GM19328 (cell line): ENCODE data around the gene LY6G6F.

Experiments used
- ATAC-seq: cut with Tn5 transposase; IDR thresholded peaks from one replicate; pipeline ENCODE4 v1.9.1; 2021; ENCODE audit warnings: mild to moderate bottlenecking, moderate library complexity; ENCODE audit not compliant: unreplicated experiment

Gene LY6G6F, protein sequence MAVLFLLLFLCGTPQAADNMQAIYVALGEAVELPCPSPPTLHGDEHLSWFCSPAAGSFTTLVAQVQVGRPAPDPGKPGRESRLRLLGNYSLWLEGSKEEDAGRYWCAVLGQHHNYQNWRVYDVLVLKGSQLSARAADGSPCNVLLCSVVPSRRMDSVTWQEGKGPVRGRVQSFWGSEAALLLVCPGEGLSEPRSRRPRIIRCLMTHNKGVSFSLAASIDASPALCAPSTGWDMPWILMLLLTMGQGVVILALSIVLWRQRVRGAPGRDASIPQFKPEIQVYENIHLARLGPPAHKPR

DNA sequence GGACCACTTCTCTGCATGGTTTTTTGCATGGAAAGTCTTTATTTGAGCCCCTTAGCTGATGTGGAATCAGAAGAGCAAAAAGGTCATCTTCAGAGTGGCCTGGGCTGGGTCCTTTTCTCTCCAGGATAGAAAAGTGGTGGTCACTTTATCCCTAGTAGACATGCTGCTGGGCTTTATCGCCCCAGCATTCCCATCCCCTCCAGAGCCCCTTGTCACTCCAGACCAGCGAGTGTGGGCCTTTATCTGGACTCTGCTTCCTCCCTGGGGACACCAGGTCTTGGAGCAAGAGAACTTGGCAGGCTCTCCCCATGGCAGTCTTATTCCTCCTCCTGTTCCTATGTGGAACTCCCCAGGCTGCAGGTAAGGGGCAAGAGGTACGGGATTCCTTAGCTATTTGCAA is at the start of gene LY6G6F:
LY6G6F (plus strand) TSS at position 268 of the 400 bp plus-strand sequence; CDS start at position 309, 41 bp downstream.
- no peak for ATAC-seq

DNA sequence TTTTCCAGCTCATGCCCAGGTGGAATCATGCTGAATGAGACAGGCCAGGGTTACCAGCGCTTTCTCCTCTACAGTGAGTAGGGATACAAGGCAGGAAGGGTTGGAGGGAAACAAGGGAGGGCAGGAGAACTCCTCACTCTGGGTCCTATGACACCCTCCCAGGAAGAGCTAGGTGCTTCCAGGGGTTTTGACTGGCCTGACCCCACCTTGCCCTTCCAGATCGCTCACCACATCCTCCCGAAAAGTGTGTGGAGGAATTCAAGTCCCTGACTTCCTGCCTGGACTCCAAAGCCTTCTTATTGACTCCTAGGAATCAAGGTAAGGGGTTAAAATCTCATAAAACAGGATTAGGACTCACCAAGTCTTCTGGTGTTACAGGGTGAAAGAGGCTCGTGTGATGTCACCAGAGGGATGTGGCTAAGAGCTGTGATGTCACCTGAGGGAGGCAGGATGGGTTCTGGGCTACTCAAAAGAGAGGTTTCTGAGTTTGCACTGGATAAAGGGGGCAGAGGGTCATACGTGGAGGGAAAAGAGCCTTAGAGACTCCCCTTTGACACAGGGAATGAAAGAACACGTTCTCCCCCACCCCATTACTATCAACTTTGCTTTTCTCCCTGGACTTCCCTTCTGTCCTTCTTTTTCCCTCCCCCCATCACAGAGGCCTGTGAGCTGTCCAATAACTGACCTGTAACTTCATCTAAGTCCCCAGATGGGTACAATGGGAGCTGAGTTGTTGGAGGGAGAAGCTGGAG is 49.1 kb upstream of the LY6G6F start:
- ATAC-seq = no peak

DNA sequence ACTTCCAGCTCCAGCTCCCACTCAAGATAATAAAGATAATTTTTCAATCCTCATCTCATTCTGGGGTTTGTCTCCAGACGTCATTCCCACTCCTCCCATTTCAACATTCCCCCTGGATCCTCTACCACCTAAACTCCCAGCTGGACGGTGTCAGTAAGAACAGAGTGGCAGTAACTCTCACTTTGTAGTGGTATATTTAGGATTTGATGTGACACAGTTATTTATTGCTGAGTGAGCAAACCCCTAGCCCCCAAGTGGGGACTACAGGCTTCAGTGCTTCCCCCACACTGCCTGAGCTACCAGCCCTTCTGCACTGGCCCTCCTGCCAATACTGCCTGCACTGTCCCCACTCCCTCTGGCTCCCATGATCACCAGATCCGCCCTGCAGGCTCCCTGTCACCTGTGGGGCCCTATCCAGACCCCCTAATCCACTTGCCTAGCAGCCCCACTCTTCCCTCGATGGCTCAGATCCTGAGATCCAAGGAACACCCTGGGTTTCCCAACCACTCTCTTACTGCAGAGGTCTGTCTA is 48.4 kb upstream of the LY6G6F start:
- ATAC-seq = no peak

DNA sequence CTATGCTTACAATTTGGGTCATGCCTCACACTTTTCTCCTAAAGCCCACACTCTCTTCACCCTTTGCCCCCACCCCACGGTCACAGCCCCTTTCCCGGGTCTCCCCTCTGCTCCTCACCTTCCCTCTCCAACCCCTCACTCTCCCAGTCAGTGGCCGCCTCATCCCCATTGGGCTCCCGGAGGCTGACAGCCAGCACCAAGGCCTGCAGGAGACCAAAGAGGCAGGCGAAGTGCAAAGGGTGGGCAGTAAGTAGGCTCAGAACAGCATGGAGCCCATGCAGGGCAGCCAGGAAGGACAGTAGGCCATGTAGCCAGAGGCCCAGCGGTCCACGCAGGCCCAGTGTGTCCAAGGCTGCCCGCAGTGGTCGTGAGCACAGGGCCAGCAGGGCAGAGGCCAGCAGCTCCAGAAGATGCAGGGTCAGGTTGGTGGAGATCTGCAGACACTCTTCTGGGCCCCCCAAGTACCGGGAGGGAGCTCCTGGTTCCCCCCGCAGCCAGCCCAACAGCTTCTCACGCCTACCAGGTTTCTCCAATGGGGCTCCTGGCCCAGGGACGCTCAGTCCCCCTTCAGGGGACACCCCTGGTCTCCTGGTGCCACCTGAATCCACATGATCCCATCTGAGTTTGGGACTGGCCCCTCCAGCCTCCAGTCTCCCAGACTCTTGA is 47.5 kb upstream of the LY6G6F start:
- ATAC-seq = no peak

DNA sequence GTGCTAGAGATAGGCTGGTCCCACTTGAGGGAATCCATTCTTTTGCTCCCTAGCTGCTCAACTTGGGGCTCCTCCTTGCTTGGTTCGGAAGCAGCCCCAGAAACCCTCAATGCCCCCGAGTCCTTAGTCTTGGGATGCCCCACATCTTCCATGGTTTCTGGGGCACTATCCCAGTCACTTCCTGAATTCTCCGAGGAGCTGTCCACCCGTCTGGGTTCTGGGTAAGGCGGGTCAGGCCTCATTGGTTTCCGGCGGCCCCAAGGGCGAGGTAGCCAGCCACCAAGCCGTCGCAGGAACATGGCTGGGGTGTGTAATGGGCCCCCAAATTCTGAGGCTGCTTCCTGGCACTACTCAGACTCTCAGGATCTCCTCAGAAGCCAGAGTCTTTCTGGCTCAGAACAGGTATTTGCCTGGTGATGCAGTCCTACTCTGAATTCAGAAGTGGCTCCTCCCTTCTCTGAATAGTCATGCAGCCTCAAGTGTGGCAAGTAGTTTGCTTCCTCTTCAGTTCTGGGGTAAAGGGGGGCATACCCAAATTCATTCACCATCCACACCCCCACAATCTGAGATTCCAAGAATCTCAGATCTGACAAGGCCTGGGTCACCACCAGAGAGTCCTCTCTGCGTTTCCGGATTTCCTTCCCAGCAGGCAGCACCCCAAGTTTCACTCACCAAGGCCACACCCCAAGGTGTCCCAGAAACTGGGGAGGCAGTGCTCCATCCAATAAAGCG is 46.9 kb upstream of the LY6G6F start:
- no peak for ATAC-seq

DNA sequence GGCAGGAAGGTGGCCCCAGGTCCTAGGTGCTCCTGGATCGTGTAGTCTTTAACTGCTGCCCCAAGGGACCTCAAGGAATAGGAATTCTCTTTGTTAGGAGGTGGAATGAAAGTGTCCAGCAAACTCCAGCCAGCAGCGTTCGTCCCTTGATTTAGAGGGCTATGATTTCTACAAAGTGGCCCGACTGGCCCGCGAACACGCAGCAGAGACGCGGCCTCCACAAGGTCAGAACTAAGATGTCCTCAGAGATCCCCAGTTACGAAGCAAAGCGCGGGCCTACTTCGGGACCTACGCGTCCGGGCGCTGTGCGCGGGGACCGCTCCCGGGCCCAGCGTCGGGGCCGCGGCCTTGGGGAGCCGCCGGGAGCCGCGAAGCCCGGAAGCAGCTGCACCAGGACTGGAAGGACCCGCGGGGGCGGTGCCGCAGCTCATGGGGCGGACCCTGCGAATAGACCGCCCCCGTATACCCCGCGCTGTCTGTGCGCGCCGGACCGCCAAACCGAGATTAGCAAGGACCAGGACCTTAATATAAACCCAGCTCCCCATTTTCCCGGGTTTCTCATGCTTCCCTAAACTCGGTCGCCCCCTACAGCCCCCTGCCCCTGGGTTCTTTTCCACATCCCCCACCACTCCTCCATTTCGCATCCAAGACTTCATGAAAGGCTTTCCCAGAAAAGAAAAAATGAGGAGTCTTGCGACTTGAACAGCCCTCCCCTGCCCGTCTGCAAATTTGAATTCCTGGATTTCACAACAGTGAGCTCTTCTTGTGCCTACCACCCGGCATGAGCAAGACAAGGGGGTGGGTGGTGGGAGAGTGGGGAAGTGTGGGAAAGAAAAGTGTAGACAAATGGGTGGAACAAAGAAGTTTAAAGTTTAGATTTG is 46.0 kb upstream of the LY6G6F start, which contains the start of gene C6orf47:
C6orf47 (minus strand) TSS at position 398 of the 881 bp plus-strand sequence. CDS start 831 bp downstream, outside the sequence.
- ATAC-seq = peak; percentile 54

DNA sequence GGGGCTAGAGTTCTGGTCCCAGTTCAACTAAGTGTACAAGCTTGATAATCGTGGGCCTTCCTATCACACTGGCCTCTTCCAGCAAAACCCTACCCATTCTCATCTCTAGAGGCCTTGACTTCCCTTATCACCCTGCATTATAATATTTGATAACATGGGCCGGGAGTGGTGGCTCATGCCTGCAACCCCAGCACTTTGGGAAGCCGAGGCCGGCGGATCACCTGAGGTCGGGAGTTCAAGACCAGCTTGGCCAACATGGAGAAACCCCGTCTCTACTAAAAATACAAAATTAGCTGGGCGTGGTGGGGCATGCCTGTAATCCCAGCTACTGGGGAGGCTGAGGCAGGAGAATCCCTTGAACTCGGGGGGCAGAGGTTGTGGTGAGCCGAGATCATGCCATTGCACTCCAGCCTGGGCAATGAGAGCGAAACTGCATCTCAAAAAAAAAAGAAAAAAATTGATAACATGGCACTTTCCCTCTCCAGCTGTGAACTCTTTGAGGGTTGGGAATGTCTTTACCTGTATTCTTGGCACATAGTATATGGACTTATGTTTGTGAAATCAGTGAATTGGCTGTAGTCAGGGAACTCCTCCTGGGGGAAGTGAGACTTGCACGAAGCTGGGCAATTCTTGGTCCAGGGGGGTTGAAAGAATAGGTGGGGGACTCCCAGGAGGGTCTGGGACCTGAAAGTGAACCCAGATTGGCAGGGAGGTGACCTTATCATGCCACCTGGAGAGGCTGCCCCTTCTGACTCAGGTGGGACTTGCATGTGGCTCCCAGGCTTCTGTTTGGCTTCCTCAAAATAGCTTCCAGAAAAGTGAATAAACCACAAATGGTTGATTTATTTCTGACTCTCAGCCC is 45.2 kb upstream of the LY6G6F start:
- ATAC-seq = no peak

DNA sequence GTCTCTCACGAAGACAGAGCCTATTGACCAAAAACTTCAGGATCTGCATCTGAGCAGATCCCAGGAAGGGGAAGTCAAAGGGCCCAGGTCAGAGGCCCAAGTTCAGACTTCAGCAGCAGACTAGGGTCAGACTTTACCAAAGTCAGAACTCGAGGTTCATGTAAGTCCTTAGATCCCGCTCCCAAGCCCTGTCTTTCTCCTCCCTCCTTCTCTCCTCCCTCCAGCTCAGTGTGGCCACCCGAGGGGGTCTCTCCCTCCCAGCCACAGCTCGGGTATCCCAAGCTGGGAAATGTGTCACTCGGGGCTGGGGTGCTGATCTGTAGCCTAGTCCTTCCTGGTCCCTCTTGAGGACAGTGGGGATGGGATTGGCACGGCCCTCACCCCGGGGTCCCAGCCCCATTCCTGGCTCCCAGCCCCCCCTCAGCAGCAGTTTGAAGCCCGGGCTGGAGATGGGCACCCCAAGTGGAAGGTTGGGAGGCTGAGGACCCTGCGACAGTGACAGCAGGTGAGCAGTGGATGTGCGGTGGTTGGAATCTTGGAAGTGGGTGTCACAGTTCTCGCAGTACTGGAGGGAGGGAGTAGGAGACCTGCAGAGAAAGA is 44.4 kb upstream of the LY6G6F start:
- no peak for ATAC-seq

DNA sequence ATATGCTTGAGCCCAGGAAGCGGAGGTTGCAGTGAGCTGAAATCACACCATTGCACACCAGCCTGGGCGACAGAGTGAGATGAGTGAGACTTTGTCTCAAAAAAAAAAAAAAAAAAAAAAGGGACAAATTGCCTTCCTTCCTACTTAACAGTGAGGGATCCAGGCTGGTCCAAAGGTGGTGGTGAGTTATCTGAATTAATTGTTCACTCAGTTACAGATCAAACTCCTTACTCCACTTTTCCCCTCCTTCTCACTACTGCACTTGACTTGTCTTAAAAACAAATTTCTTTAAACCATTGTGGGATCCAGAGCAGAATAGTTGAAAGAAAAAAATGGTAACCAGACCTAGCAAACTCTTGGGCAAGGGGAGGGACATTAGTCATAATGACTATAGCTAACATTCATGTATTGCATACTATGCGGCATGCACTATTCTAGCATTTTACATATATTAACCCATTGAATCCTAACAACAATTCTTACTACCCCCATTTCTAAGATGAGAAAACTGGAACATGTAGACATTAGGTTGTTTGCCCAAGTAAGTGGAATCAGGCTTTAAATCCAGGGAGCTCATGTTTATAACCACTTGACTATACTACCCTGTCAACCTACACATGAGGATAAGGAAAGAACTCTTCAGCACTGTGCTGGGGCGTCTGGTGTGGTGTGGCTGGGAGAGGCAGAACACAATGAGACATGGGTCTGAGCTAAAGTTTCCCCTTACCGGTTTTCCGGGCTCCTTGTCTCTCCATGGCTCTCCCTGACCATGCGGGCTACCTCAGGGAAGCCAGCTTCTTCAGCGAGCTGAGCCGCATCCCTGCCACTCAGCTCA is 43.3 kb upstream of the LY6G6F start:
- no peak for ATAC-seq

DNA sequence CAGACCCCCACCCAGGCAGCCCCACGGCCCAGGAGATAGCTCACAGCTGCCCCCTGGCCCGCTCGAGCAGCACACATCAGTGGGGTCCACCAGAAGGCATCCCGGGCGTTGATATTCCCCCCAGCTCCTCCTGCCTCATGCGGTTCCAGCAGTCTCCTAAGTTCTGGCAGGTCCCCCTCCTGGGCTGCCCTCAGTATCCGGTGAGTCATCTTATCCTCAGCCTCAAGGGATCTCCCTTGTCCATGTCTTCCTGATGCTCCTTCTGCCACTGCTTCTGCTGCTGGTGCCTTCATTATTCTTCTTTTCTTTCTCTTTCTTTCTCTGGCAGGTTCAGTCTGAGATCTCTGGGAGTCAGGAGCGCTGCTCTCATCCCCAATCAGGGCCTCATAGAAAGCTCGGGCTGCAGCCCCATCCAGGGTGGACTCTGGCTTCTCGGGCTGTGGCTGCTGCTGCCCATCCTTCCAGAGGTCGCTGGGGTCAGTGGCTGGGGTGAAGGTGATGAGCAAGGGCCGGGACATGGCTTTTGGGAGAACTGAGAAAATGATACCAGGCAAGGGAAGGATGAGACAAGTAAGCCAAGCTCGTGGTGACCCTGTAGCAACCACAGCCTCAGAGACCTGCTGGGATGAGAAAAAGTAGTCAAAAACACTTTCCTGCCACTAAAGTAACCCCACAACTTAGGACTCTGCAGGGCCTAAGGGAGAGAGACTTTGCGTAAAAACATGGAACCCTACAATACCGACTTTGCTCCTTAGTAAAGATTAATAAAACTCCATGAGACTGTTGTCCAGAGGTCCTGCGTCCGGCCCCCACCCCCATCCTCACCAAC is 42.5 kb upstream of the LY6G6F start:
- no peak for ATAC-seq

DNA sequence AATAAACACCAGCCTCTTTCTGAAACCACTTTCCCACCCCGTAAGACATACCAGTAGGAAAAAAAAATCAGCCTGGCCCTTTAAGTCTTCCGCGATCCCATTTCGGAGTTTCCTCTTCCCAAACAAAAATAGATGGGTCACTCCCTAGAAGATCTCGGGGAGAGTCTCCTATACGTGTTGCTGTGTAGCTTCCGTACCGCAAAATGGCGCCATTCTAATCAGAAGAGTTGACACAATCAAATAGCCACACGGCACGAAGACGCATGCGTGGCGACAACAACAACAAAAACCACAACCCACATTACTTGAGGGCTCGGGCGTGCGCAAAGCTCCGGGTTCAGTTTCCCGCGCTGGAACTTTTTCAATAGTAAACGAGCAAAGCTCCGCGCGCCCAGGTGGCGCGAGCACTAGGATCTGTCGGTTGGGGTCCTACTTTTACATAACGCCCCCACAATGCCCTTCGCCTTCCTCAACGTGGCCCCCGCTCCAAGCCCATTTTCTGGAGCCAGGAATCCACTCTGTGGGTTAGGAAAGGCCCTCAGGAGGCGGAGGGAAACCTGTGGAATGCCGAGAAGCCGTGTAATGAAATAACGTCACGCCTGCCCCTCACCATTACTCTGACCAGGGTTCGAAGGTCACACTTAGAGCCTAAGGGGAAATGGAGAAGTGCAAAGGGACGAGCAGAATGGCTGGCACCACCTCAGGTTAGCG is 41.7 kb upstream of the LY6G6F start, which contains the start of gene GPANK1:
GPANK1 (minus strand) TSS at position 208 of the 711 bp plus-strand sequence. CDS start 519 bp downstream, outside the sequence.
- ATAC-seq = peak; percentile 28

DNA sequence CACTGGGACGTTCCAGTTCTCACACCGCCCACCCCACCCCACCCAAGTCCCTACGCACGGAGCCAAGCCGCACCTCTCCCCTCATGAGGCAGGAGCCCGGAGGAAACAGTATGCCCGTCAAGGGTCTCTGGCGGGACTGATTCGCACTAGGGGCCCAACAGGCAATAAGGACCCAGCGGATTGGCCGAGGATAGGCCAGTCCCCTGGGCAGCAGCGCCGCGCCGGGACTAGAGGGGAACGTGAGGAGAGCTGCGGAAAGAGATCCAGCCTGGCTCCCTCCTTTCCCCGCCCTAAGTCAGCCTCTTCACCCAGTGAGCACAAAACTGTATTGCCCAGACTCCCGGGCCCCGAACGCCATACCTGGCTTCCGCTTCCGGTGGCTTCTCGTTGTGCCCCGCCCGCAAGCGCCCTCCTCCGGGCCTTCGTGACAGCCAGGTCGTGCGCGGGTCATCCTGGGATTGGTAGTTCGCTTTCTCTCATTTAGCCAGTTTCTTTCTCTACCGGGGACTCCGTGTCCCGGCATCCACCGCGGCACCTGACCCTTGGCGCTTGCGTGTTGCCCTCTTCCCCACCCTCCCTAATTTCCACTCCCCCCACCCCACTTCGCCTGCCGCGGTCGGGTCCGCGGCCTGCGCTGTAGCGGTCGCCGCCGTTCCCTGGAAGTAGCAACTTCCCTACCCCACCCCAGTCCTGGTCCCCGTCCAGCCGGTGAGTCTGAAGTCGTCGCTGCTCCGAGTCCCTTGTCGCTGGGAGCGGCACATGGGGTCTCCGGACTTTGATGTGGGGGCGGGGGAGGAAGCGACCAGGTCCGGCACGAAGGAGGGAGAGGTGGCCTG is 40.9 kb upstream of the LY6G6F start, which contains the start of gene CSNK2B:
CSNK2B (plus strand) TSS at position 580 of the 836 bp plus-strand sequence. CDS start 752 bp downstream, outside the sequence.
- peak; percentile 79 for ATAC-seq

DNA sequence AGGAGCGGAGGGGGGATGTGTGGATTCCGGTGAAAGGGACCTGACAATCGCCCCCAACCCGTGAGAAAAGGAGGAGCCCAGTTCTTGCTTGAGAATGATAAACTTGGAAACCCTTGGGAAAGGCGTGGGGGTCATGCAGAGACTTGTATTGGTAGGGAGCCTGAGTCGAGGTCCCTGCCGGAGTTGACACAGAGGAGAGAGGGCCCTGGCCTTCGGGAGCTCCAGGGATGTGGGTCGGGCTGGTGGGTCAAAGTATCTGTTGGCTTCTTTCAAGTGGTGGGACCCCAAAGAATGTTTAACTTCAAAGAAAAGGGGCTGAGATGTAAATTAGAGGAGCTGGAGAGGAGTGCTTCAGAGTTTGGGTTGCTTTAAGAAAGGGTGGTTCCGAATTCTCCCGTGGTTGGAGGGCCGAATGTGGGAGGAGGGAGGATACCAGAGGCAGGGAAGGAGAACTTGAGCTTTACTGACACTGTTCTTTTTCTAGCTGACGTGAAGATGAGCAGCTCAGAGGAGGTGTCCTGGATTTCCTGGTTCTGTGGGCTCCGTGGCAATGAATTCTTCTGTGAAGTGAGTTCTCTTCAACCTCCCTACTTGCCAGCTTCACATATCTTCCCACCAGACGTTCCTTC is 40.2 kb upstream of the LY6G6F start:
- no peak for ATAC-seq

DNA sequence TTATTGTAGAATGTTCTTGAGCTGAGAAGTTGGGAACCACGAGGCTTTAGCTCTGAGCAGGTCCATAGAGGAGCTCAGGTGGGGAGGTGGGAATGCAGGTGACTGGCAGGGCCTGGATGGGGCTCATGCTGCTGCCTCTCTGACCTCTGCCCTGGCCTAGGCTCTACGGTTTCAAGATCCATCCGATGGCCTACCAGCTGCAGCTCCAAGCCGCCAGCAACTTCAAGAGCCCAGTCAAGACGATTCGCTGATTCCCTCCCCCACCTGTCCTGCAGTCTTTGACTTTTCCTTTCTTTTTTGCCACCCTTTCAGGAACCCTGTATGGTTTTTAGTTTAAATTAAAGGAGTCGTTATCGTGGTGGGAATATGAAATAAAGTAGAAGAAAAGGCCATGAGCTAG is 37.0 kb upstream of the LY6G6F start, which contains the start of gene LY6G5B:
LY6G5B (plus strand) TSS at position 301 of the 400 bp plus-strand sequence. CDS start 975 bp downstream, outside the sequence.
- no peak for ATAC-seq
